ENCODE data around the gene APH1B.

Gene APH1B

GRCh38 chr15:63299943-63300575 lies 22.7 kb downstream of the APH1B start:
- no peak for DNase-seq (ENCODE audit: low read depth)
- TF ChIP-seq CTCF (IDR thresholded peaks at IDR 0.05; ENCODE audit: control insufficient read depth, insufficient read depth, low read depth, low read length, missing control alignments): no peak
- no peak overlapping the region for H3K4me3 ChIP-seq (ENCODE audit: control insufficient read depth, low read depth, low read length)

- H3K4me3 ChIP-seq (ENCODE audit: control insufficient read depth, low read depth, low read length): no peak overlapping the region
- no peak for DNase-seq (ENCODE audit: low read depth)
- no peak for TF ChIP-seq CTCF (IDR thresholded peaks at IDR 0.05; ENCODE audit: control insufficient read depth, insufficient read depth, low read depth, low read length, missing control alignments)
Measured at GRCh38 chr15:63301088-63301487, 23.7 kb downstream of the APH1B start.

GRCh38 chr15:63305260-63305659 lies 27.9 kb downstream of the APH1B start:
- no peak for TF ChIP-seq CTCF (IDR thresholded peaks at IDR 0.05; ENCODE audit: control insufficient read depth, insufficient read depth, low read depth, low read length, missing control alignments)
- DNase-seq (ENCODE audit: low read depth): no peak

GRCh38 chr15:63306492-63307073 lies 29.2 kb downstream of the APH1B start:
- no peak for TF ChIP-seq CTCF (IDR thresholded peaks at IDR 0.05; ENCODE audit: control insufficient read depth, insufficient read depth, low read depth, low read length, missing control alignments)
- H3K4me3 ChIP-seq (ENCODE audit: control insufficient read depth, low read depth, low read length): no peak overlapping the region
- no peak for DNase-seq (ENCODE audit: low read depth)

More at GRCh38 chr15:63305260-63305659, 27.9 kb downstream of the APH1B start:
- H3K4me3 ChIP-seq (ENCODE audit: control insufficient read depth, low read depth, low read length): no peak overlapping the region

- H3K4me3 ChIP-seq (ENCODE audit: control insufficient read depth, low read depth, low read length): no peak overlapping the region
- DNase-seq (ENCODE audit: low read depth): no peak
- no peak for TF ChIP-seq CTCF (IDR thresholded peaks at IDR 0.05; ENCODE audit: control insufficient read depth, insufficient read depth, low read depth, low read length, missing control alignments)
Measured at GRCh38 chr15:63308491-63308890, 31.1 kb downstream of the APH1B start.

- no peak for DNase-seq (ENCODE audit: low read depth)
- no peak overlapping the region for H3K4me3 ChIP-seq (ENCODE audit: control insufficient read depth, low read depth, low read length)
- no peak for TF ChIP-seq CTCF (IDR thresholded peaks at IDR 0.05; ENCODE audit: control insufficient read depth, insufficient read depth, low read depth, low read length, missing control alignments)
Measured at GRCh38 chr15:63308947-63309346, 31.5 kb downstream of the APH1B start.

All from AG09309 (cell line).